Measurements from ENCODE around the gene CD244.

GRCh38 chr1:160883581-160884513 lies 21.2 kb upstream of the CD244 start:
- TF ChIP-seq, protein P1, sequence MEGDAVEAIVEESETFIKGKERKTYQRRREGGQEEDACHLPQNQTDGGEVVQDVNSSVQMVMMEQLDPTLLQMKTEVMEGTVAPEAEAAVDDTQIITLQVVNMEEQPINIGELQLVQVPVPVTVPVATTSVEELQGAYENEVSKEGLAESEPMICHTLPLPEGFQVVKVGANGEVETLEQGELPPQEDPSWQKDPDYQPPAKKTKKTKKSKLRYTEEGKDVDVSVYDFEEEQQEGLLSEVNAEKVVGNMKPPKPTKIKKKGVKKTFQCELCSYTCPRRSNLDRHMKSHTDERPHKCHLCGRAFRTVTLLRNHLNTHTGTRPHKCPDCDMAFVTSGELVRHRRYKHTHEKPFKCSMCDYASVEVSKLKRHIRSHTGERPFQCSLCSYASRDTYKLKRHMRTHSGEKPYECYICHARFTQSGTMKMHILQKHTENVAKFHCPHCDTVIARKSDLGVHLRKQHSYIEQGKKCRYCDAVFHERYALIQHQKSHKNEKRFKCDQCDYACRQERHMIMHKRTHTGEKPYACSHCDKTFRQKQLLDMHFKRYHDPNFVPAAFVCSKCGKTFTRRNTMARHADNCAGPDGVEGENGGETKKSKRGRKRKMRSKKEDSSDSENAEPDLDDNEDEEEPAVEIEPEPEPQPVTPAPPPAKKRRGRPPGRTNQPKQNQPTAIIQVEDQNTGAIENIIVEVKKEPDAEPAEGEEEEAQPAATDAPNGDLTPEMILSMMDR (IDR thresholded peaks at IDR 0.05) = no peak
- TF ChIP-seq EP300 (IDR thresholded peaks at IDR 0.05) = no peak
